Omental fat pad (tissue), 4 donors: ENCODE data around the gene TGFBR3. TPM values are rescaled to one million over a fixed set of nuclear protein-coding genes. Genes with fewer than 3 reads are reported as not detected.

Experiments
- ATAC-seq: fragments of 150-250 bp; one replicate; pipeline ENCODE4 v1.9.1; 2016; ENCODE audit warnings: mild to moderate bottlenecking, moderate library complexity; ENCODE audit not compliant: low FRiP score
- DNase-seq: peaks from one replicate; pipeline ENCODE4 v3.0.0-alpha.2; 2019; ENCODE audit warnings: low spot score
- CTCF ChIP-seq, 3 donors: fragments of 450-650 bp; IDR thresholded peaks; one replicate each; pipeline ENCODE4 v1.5.1; 2016 to 2017; ENCODE audit warnings: antibody characterized with exemption in 3 of 3, mild to moderate bottlenecking in 3 of 3, moderate library complexity in 2 of 3
- total RNA-seq, 4 donors: library from RNA; depleted of rRNA; stranded (reverse); fragments of >200 nt; gene quantifications; one replicate each; pipeline ENCODE4 v1.1.0, GENCODE V29; 2016

Gene TGFBR3
- total RNA-seq, 4 donors from 2014 or later: 104 to 267 (median 196) TPM

- no peak for TF ChIP-seq CTCF (IDR thresholded peaks at IDR 0.05)
- no peak for DNase-seq
- ATAC-seq: no peak
Observed at GRCh38 chr1:91735266-91735845, 150.6 kb downstream of the TGFBR3 start.

GRCh38 chr1:91734761-91735160 is 151.2 kb downstream of the TGFBR3 start:
- ATAC-seq (no peak), DNase-seq (no peak)
- no peak for TF ChIP-seq CTCF (IDR thresholded peaks at IDR 0.05)

- DNase-seq (no peak), ATAC-seq (no peak)
- TF ChIP-seq CTCF (IDR thresholded peaks at IDR 0.05): no peak
Observed at GRCh38 chr1:91733108-91733710, 152.7 kb downstream of the TGFBR3 start.

GRCh38 chr1:91732291-91733107 is 153.5 kb downstream of the TGFBR3 start:
- no peak for TF ChIP-seq CTCF (IDR thresholded peaks at IDR 0.05)
- ATAC-seq: peak; percentile 51
- DNase-seq: no peak

- DNase-seq: no peak
- TF ChIP-seq CTCF (IDR thresholded peaks at IDR 0.05): no peak
- no peak for ATAC-seq
Observed at GRCh38 chr1:91731815-91732214, 154.1 kb downstream of the TGFBR3 start.

GRCh38 chr1:91730801-91731732 is 154.9 kb downstream of the TGFBR3 start:
- DNase-seq (peak; percentile 58), ATAC-seq (peak; percentile 84)

More at GRCh38 chr1:91730801-91731732, 154.9 kb downstream of the TGFBR3 start:
- no peak for TF ChIP-seq CTCF (IDR thresholded peaks at IDR 0.05)
